Vagina (tissue), 2 donors: ENCODE results near the gene CDH13.

Source experiments
- CTCF ChIP-seq, 3 experiments: fragments of 450-650 bp in 2 of 3; fragments of 200-600 bp in 1 of 3; sonication (generic) in 1 of 3; IDR thresholded peaks; one replicate each; pipeline ENCODE4 v1.5.1; 2017 to 2019; ENCODE audit warnings: antibody characterized with exemption in 3 of 3, mild to moderate bottlenecking in 2 of 3, moderate library complexity in 2 of 3
- POLR2A ChIP-seq, 2 donors: fragments of 450-650 bp; IDR thresholded peaks; one replicate each; pipeline ENCODE4 v1.6.1; 2017; ENCODE audit warnings: antibody characterized with exemption in 2 of 2, mild to moderate bottlenecking in 2 of 2, moderate library complexity in 2 of 2

- TF ChIP-seq CTCF (IDR thresholded peaks at IDR 0.05) (no peak), POLR2A (IDR thresholded peaks at IDR 0.05) (no peak)
These were observed 378.9 kb downstream of the CDH13 start for GRCh38 chr16:83005653-83006160.
